ENCODE results near the gene MALRD1.

Gene MALRD1

GRCh38 chr10:19385846-19386450 is 337.3 kb downstream of the MALRD1 start:
- no peak for DNase-seq

GRCh38 chr10:19408924-19409323 is 360.3 kb downstream of the MALRD1 start:
- no peak for DNase-seq

DNA sequence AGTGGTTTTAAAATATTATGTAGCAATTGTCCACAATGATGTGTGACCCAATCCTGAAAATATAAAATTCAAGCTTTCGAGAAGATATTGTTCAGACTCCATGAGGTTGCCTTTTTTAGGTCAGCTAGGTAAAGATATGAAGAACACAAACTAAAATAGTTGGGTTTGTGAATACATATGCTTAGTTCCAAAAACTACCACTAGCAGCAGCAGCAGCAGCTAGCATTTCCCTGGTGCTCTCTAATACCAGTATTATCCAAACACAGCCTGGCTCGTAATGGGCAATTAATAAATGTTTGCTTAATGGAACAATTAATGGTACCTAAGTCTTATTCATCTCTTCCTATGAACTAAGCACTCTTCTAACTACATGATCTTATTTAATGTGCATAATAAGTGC is 362.5 kb downstream of the MALRD1 start:
- no peak for DNase-seq

- DNase-seq, result no peak
These were observed 363.9 kb downstream of the MALRD1 start for GRCh38 chr10:19412531-19412930.

GRCh38 chr10:19416164-19416563 is 367.6 kb downstream of the MALRD1 start:
- no peak for DNase-seq

DNA sequence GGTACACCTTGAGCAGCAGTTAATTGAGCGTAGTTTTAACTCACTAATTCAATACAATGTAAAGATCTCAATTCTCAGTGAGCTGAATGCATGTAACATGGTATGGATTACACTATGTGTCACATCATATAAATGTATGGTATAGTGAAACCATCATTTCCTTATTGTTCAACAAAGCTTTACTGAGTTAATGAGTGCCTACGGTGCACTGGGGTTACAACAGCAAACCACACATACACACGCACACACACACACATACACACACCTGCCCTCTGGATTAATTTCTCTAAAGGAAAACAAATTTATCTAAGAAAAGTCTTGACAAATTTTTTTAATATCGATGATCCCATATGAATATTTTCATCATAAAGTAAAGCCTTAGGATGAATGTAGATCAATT is 369.1 kb downstream of the MALRD1 start:
- no peak for DNase-seq

GRCh38 chr10:19421674-19422073 is 373.1 kb downstream of the MALRD1 start:
- DNase-seq, result no peak

GRCh38 chr10:19426034-19426433 is 377.4 kb downstream of the MALRD1 start:
- no peak for DNase-seq

GRCh38 chr10:19431622-19432351 is 383.2 kb downstream of the MALRD1 start:
- DNase-seq, result no peak

DNA sequence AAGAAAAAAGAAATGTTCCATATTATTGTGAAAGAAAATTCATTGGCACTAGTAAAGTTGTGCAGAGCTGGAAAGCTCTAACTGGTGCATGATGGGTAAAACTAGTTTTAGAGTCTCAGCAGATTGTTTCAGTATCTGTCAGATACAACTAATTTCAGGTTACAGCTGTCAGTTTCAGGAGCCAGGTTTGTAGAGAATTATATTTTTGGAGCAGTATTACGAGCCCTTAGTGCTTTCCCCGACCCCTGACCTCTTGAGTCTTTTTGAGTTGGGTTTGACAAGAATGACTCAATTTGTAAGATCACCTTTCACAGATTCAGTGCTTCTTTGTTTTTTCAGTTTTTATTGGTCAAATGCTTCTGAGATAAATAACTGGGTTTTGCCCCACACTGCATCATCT is 401.3 kb downstream of the MALRD1 start:
- DNase-seq, result no peak

GRCh38 chr10:19451356-19451755 is 402.8 kb downstream of the MALRD1 start:
- DNase-seq, result no peak

GRCh38 chr10:19451937-19452336 is 403.3 kb downstream of the MALRD1 start:
- DNase-seq, result no peak

GRCh38 chr10:19453967-19454366 is 405.4 kb downstream of the MALRD1 start:
- DNase-seq, result no peak

DNA sequence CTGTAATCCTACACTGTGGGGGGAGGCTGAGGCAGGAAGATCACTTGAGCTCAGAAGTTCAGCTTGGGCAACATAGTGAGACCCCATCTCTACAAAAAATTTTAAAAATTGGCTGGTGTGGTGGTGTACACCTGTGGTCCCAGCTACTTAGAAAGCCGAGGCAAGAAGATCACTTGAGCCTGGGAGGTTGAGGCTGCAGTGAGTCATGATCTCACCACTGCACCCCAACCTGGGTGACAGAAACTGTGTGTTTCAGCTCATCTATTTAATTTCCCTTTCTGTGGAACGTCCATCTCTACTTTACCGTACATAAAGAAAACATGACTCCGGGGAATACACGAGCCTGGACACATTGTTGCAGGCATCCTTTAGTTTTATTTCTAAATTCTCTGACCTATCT is 413.0 kb downstream of the MALRD1 start:
- no peak for DNase-seq

DNA sequence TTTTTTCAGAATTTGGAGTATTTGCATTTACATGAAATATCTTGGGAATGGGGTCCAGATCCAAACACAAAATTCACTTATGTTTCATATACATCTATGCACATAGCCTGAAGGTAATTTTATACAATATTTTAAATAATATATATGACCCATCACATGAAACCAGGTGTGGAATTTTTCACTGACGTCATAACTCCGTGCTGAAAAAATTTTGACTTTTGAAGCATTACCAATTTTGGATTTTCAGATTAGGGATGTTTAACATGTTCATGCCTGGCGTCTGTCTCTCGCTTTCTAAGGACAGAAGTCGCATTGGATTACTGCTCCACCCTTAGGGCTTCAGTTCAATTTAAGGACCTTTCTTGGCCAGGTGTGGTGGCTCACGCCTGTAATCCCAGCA is 418.1 kb downstream of the MALRD1 start:
- DNase-seq, result no peak

DNA sequence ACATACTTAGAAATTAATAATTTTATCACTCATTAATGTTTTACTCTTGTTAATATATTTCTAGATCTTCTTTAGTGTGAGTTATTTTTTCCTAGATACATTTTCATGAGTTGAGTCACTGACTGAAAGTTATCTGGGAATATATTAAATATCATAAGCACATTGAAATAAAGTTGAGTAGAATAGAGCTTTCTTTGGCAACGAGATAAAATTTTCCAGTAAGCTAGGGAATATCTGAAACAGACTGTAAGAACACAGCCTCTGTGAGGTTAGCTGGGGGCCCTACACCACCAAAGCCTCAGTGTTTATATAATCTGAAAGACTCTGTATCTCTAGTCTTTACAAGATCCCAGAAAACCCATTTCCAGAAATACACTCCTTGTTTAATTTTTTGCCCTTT is 419.8 kb downstream of the MALRD1 start:
- no peak for DNase-seq

DNA sequence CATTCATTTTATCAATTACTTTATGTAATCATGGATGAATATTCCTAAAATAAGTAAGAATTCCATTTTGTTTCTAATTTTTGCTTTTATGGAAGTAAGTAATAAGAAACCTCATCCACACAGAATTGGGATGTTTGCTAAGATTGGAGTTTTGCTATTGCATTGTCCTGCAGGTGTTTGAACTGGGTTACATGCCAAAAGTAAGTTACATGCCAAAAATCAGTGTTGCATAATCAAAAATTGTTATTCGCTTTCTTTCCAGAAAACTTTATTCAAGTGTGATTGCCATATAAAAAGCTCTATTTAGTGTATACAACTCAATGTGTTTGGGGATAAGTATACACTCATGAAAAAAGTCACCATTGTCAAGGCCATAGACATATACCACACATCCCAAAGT is 420.9 kb downstream of the MALRD1 start:
- DNase-seq, result no peak

DNA sequence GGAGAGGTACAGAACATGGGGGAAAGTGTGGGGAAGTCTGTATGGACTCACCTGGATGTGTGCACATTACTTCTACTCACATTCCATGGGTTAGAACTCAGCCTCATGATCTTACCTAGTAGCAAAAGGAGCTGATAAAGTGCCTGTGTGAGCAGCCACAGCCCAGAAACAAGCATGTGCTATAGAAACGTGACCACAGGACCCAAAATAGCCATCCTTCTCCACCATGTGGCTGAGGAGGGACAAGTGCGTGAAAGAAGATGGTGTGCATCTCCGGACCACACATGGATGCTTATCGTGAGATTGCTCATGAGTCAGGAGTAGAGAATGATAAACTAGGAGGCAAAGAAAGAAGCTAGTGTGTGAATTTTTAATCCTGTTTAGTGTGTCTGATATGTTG is 431.3 kb downstream of the MALRD1 start:
- DNase-seq, result no peak

- DNase-seq, result no peak
These were observed 431.8 kb downstream of the MALRD1 start for GRCh38 chr10:19480353-19480752.

DNA sequence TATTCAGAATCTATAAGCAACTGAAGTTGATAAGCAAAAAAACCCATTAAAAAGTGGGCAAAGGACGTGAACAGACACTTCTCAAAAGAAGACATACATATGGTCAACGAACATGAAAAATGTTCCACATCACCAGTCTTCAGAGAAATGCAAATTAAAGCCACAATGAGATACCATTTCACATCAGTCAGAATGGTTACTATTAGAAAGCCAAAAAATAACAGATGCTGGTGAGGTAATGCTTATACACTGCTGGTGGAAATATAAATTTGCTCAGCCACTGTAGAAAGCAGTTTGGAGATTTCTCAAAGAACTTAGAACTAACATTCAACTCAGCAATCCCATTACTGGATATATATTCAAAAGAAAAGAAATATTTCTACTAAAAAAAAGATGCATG is 434.8 kb downstream of the MALRD1 start:
- DNase-seq, result no peak

DNA sequence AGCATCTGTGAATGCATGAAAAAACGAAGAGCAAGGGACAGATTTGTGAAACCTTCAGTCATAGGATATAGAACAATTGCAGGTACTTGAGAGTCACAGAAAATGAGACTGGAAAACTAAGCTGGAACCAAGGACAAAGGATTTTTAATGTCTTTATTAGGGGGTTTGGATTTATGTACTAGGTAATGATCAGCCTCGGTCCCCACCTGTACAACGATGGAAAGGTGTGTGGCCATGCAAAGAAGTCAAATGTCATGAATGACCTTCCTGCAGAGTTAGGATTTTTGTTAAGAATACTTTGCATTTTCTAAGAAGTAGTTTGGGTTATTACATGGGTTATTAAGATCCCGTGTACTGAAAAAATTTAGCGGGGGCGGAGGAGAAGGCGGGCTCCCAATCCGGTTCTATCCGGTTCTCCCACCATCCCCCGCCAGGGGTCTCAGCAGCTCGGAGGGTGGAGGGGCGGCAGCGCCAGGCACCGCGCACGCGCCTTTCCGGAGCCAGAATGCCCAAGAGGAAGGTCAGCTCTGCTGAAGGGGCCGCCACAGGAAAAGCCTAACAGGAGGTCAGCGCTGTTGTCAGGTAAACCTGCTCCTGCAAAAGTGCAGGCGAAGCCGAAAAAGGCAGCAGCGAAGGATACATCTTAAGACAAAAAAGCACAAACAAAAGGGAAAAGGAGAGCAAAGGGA is 440.1 kb downstream of the MALRD1 start:
- DNase-seq, result no peak

DNA sequence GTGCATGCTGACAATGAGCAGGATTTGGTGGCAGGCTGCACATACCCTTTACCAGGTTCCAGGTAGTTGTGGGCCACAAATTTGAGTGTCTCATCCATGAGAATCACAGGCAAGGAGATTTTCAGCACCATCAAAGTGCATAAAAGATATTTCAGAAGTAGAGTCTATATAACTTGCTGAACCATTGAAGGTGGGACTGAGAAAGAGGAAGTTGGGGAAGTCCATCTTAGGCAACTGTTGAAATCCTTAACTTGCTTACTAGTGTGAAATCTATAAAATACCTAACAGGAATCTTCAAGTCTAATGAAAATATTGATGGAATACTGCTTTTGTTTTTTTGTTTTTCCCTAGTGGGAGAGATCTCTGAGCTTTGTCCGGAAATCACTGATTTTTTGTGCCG is 442.6 kb downstream of the MALRD1 start:
- DNase-seq, result no peak

DNA sequence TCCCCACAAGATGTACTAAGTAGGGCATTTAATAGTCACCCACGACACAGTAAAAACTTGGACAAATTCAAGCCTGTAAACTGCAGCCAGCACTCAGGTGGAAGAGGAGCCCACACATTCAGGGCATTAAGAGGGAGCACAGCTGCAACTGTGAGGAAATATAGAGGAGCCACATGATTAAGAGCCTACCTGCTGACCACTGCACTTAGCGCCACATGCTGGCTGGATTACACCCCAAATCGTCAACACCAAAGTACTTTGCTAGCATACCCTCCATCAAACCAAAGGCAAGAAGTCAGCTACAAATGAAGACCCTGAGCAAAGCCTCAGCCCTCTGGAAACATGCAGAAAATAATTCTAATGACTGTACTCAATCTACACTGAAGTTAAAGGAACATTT is 445.3 kb downstream of the MALRD1 start:
- DNase-seq, result no peak

DNA sequence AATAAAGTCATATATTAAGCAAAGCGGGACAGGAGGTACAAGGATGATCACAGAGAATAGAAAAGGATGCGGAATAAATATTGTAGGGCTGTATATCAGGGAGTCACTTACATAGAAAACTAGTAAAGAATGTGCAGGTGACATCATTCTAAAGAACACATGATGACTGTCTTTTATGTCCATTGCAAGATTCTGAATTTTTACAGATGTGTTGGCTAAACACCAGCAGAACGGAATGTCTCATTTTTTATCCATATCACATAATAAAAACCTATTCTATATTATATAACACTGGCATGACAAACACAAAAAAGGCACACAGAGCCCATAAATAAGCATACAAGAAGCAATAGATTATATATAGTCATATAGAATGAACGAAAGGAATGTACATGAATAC is 448.4 kb downstream of the MALRD1 start:
- DNase-seq, result no peak
